ENCODE data around the gene ALX4. TPM values are rescaled to one million over a fixed set of nuclear protein-coding genes. Genes with fewer than 3 reads are reported as not detected.

ALX4 gene
- total and polyA plus RNA-seq, 9 of the 15 experiments (the other 6 are each of a cell fraction or from before 2014, with no cell fraction given): 0.07 to 1.2 (median 0.33) TPM

DNA sequence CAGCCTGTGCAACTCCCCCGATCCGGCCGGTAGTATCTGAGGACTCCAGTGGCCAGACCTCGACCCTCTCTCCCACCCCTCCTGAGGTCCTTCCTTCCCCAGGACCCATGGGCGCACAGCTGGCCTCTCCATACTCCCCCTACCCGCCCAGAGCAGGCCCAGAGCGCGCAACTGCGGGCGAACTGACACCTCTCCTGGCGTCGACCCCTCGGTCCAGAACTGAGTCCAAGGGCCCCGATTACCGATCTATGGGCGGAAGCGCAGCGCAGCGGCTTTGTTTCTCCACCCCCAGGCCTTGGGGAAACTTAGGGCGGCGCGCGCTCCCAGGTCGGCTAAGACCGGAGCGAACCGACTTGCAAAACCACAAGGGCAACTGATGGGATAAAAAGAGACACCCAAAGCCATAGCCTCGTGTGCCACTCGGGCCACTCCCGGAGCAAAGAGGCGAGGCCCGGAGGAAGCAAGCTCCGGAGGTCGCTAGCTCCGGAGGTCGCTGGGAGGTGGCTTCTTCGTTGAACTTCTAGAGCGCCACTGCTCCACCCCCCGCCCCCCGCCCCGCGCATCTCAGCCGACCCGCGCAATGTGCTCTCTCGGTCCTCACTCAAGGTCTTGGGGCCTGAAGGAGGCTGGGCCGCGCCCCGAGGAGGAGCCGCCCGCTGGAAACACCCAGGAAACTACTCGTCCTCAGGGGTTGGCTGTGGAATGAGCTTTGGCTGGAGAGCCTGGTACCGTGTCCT lies 9.8 kb upstream of the ALX4 start (continued):
- TF ChIP-seq, protein P1, sequence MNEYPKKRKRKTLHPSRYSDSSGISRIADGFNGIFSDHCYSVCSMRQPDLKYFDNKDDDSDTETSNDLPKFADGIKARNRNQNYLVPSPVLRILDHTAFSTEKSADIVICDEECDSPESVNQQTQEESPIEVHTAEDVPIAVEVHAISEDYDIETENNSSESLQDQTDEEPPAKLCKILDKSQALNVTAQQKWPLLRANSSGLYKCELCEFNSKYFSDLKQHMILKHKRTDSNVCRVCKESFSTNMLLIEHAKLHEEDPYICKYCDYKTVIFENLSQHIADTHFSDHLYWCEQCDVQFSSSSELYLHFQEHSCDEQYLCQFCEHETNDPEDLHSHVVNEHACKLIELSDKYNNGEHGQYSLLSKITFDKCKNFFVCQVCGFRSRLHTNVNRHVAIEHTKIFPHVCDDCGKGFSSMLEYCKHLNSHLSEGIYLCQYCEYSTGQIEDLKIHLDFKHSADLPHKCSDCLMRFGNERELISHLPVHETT (CRISPR knock-in tag; conservative IDR thresholded peaks at IDR 0.05 in 1 of 2, IDR thresholded peaks at IDR 0.05 in 1 of 2): peak in 1 of 2 experiments; percentile 58; a peak in 1 of 4 replicates
- TF ChIP-seq, protein P2, sequence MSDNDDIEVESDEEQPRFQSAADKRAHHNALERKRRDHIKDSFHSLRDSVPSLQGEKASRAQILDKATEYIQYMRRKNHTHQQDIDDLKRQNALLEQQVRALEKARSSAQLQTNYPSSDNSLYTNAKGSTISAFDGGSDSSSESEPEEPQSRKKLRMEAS (CRISPR knock-in tag; IDR thresholded peaks at IDR 0.05): peak; percentile 70
- TF ChIP-seq, protein P3, sequence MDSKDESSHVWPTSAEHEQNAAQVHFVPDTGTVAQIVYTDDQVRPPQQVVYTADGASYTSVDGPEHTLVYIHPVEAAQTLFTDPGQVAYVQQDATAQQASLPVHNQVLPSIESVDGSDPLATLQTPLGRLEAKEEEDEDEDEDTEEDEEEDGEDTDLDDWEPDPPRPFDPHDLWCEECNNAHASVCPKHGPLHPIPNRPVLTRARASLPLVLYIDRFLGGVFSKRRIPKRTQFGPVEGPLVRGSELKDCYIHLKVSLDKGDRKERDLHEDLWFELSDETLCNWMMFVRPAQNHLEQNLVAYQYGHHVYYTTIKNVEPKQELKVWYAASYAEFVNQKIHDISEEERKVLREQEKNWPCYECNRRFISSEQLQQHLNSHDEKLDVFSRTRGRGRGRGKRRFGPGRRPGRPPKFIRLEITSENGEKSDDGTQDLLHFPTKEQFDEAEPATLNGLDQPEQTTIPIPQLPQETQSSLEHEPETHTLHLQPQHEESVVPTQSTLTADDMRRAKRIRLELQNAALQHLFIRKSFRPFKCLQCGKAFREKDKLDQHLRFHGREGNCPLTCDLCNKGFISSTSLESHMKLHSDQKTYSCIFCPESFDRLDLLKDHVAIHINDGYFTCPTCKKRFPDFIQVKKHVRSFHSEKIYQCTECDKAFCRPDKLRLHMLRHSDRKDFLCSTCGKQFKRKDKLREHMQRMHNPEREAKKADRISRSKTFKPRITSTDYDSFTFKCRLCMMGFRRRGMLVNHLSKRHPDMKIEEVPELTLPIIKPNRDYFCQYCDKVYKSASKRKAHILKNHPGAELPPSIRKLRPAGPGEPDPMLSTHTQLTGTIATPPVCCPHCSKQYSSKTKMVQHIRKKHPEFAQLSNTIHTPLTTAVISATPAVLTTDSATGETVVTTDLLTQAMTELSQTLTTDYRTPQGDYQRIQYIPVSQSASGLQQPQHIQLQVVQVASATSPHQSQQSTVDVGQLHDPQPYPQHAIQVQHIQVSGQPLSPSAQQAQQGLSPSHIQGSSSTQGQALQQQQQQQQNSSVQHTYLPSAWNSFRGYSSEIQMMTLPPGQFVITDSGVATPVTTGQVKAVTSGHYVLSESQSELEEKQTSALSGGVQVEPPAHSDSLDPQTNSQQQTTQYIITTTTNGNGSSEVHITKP (IDR thresholded peaks at IDR 0.05; ENCODE audit: partially characterized antibody): peak; percentile 89
- TF ChIP-seq KDM5B (IDR thresholded peaks at IDR 0.05; ENCODE audit: insufficient replicate concordance, low read depth, low read length) (peak; percentile 44), NCOA4 (IDR thresholded peaks at IDR 0.05; ENCODE audit: partially characterized antibody) (no peak), ELF1 (tag; IDR thresholded peaks at IDR 0.05) (0 out of 2 replicates have a peak, but pooled peaks have one; percentile 18)
- TF ChIP-seq, protein P4, sequence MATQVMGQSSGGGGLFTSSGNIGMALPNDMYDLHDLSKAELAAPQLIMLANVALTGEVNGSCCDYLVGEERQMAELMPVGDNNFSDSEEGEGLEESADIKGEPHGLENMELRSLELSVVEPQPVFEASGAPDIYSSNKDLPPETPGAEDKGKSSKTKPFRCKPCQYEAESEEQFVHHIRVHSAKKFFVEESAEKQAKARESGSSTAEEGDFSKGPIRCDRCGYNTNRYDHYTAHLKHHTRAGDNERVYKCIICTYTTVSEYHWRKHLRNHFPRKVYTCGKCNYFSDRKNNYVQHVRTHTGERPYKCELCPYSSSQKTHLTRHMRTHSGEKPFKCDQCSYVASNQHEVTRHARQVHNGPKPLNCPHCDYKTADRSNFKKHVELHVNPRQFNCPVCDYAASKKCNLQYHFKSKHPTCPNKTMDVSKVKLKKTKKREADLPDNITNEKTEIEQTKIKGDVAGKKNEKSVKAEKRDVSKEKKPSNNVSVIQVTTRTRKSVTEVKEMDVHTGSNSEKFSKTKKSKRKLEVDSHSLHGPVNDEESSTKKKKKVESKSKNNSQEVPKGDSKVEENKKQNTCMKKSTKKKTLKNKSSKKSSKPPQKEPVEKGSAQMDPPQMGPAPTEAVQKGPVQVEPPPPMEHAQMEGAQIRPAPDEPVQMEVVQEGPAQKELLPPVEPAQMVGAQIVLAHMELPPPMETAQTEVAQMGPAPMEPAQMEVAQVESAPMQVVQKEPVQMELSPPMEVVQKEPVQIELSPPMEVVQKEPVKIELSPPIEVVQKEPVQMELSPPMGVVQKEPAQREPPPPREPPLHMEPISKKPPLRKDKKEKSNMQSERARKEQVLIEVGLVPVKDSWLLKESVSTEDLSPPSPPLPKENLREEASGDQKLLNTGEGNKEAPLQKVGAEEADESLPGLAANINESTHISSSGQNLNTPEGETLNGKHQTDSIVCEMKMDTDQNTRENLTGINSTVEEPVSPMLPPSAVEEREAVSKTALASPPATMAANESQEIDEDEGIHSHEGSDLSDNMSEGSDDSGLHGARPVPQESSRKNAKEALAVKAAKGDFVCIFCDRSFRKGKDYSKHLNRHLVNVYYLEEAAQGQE (IDR thresholded peaks at IDR 0.05; ENCODE audit: borderline replicate concordance): peak; percentile 94
- TF ChIP-seq, protein P4 (CRISPR knock-in tag; IDR thresholded peaks at IDR 0.05; ENCODE audit: low read depth): peak; percentile 72; the same call in 1 of the 2 replicates
